ENCODE results near the gene WDR70. TPM values are rescaled to one million over a fixed set of nuclear protein-coding genes. Genes with fewer than 3 reads are reported as not detected.
"Not testable (repeated sequence)": the region's sequence is repeated elsewhere in the genome, so short reads cannot be mapped to it uniquely, and the experiment has no call there.

The WDR70 gene
- total RNA-seq, 4 donors from 2014 or later, result 24.7 to 200 (median 29.9) TPM

DNA sequence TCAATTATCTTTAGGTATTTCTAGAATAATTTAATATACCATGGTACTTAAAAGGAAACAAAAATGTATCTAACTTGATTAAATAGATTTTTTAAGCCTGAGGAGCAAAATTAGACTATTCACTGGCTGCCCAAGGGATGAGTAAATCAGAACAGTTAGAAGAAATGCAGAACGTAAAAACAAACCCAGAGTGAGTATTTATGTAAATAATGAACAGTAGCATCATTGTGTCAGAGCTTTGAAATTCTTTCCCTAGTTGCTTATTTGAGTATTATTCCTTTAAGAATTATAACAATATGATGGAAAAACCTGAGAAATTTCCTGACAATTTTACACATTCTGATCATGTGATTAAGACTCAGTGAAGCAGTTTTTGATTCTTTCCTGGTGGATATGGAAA lies 259.8 kb downstream of the WDR70 start:
- Histone ChIP-seq H3K4me3 (no peak overlapping the region), H3K36me3 (no peaks in the 10 kb centered on the region), H3K4me1 (no peaks in the 10 kb centered on the region), H3K27me3 (no peaks in the 10 kb centered on the region), H3K9me3 (no peaks in the 10 kb centered on the region), H3K27ac (no peak overlapping the region)
- intact Hi-C loops (cut with DNase I; ENCODE audit: low total_unique reads) (no loop called here), in situ Hi-C loops (cut with MboI; ENCODE audit: low pct_ligation_motif_present in 1 of 4, low pct_unique_long_range_greater_than_20kb in 1 of 4, low sequenced_read_pairs in 3 of 4) (no loop called here)
- no peak for TF ChIP-seq POLR2A (IDR thresholded peaks at IDR 0.05)
- no peak for TF ChIP-seq POLR2AphosphoS5 (IDR thresholded peaks at IDR 0.05)
- no peak for TF ChIP-seq EP300 (IDR thresholded peaks at IDR 0.05; ENCODE audit: low read depth)
- TF ChIP-seq, protein P1, sequence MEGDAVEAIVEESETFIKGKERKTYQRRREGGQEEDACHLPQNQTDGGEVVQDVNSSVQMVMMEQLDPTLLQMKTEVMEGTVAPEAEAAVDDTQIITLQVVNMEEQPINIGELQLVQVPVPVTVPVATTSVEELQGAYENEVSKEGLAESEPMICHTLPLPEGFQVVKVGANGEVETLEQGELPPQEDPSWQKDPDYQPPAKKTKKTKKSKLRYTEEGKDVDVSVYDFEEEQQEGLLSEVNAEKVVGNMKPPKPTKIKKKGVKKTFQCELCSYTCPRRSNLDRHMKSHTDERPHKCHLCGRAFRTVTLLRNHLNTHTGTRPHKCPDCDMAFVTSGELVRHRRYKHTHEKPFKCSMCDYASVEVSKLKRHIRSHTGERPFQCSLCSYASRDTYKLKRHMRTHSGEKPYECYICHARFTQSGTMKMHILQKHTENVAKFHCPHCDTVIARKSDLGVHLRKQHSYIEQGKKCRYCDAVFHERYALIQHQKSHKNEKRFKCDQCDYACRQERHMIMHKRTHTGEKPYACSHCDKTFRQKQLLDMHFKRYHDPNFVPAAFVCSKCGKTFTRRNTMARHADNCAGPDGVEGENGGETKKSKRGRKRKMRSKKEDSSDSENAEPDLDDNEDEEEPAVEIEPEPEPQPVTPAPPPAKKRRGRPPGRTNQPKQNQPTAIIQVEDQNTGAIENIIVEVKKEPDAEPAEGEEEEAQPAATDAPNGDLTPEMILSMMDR (IDR thresholded peaks at IDR 0.05), result no peak
- no peak for DNase-seq
- WGBS, 2 donors (ENCODE audit: low coverage in 1 of 2), result 73 to 75% methylated on average over 1 of the region's 1 CpG

DNA sequence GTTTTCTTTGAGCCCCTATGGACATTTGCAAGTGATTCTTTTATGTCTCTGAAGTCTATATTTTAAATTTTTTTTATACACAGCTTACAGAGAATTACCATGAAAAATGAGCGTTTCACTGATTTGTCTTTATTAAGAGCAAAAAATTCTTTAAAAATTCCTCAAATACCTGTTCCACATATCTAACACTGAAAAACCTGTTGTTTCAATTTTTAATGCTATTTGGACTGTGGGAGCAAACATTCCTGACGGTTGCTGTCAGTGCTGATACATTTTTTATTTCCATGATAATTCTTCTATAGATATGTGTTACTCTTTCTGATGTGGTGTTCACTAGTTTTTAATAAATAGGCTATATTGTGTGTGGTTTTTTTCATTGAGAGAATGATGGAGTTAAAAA lies 261.0 kb downstream of the WDR70 start:
- Histone ChIP-seq H3K27me3 (no peaks in the 10 kb centered on the region), H3K27ac (no peak overlapping the region), H3K36me3 (no peaks in the 10 kb centered on the region), H3K4me1 (no peaks in the 10 kb centered on the region), H3K4me3 (no peak overlapping the region), H3K9me3 (peaks cover 0 to 2% of the 10 kb centered on the region in 2 donors)
- TF ChIP-seq, protein P1 (IDR thresholded peaks at IDR 0.05), result no peak
- TF ChIP-seq POLR2AphosphoS5 (IDR thresholded peaks at IDR 0.05) (no peak), EP300 (IDR thresholded peaks at IDR 0.05; ENCODE audit: low read depth) (no peak), POLR2A (IDR thresholded peaks at IDR 0.05) (no peak)
- in situ Hi-C loops (cut with MboI; ENCODE audit: low pct_ligation_motif_present in 1 of 4, low pct_unique_long_range_greater_than_20kb in 1 of 4, low sequenced_read_pairs in 3 of 4) (no loop called here), intact Hi-C loops (cut with DNase I; ENCODE audit: low total_unique reads) (no loop called here)
- DNase-seq, result no peak
- 88 to 93% methylated on average over 2 of the region's 2 CpGs for WGBS, 2 donors (ENCODE audit: low coverage in 1 of 2)

DNA sequence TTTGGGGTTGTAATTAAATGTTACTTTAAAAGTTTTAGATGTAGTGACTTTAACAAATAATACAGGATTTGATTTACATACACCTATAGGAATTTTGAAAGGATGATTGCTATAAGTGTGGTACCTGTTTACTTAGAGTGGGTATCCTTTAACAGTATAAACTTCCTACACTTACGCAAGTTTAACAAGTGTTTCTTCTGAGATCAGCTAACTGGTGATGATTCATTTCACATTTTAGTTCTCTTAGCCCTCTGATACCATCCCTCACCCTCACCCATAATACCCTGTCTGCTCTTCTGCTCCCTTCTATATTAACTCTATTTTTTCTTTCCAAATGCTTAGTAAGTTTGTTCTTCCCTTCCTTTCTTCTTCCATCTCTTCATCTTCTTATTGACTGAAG lies 262.8 kb downstream of the WDR70 start:
- Histone ChIP-seq H3K4me3 (no peak overlapping the region), H3K4me1 (no peaks in the 10 kb centered on the region), H3K36me3 (no peaks in the 10 kb centered on the region), H3K27me3 (no peaks in the 10 kb centered on the region), H3K9me3 (peaks cover 0 to 10% of the 10 kb centered on the region in 2 donors), H3K27ac (no peak overlapping the region)
- 0 to 94% methylated on average over 1 of the region's 1 CpG for WGBS, 2 donors (ENCODE audit: low coverage in 1 of 2)
- TF ChIP-seq POLR2A (IDR thresholded peaks at IDR 0.05) (no peak), EP300 (IDR thresholded peaks at IDR 0.05; ENCODE audit: low read depth) (no peak), POLR2AphosphoS5 (IDR thresholded peaks at IDR 0.05) (no peak)
- TF ChIP-seq, protein P1 (IDR thresholded peaks at IDR 0.05), result no peak
- DNase-seq, result no peak
- in situ Hi-C loops (cut with MboI; ENCODE audit: low pct_ligation_motif_present in 1 of 4, low pct_unique_long_range_greater_than_20kb in 1 of 4, low sequenced_read_pairs in 3 of 4) (no loop called here), intact Hi-C loops (cut with DNase I; ENCODE audit: low total_unique reads) (no loop called here)

DNA sequence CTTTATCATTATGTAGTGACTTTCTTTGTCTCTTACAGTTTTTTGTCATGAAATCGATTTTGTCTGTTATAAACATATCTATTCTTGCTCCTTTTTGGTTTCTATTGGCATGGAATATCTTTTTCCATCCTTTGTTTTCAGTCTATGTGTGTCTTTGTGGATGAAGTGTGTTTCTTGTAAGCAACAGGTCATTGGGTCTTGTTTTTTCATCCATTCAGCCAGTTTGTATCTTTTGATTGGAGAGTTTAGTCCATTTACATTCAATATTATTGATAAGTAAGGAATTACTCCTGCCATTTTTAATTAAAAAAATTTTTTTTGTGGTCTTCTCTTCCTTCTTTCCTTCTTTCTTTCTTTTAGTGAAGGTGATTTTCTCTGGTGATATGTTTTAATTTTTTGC lies 266.6 kb downstream of the WDR70 start:
- DNase-seq, result no peak
- Histone ChIP-seq H3K4me1 (no peaks in the 10 kb centered on the region), H3K4me3 (no peak overlapping the region), H3K27ac (no peak overlapping the region), H3K9me3 (peaks cover 0 to 10% of the 10 kb centered on the region in 2 donors), H3K27me3 (no peaks in the 10 kb centered on the region), H3K36me3 (no peaks in the 10 kb centered on the region)
- 92% methylated on average over 1 of the region's 1 CpG; no CpG with 5 or more reads in 1 of the 2 donors for WGBS, 2 donors (ENCODE audit: low coverage in 1 of 2)
- TF ChIP-seq POLR2A (IDR thresholded peaks at IDR 0.05) (no peak), POLR2AphosphoS5 (IDR thresholded peaks at IDR 0.05) (no peak), EP300 (IDR thresholded peaks at IDR 0.05; ENCODE audit: low read depth) (no peak)
- TF ChIP-seq, protein P1 (IDR thresholded peaks at IDR 0.05), result no peak
- intact Hi-C loops (cut with DNase I; ENCODE audit: low total_unique reads), result no loop called here
- in situ Hi-C loops (cut with MboI; ENCODE audit: low pct_ligation_motif_present in 1 of 4, low pct_unique_long_range_greater_than_20kb in 1 of 4, low sequenced_read_pairs in 3 of 4), result no loop called here

DNA sequence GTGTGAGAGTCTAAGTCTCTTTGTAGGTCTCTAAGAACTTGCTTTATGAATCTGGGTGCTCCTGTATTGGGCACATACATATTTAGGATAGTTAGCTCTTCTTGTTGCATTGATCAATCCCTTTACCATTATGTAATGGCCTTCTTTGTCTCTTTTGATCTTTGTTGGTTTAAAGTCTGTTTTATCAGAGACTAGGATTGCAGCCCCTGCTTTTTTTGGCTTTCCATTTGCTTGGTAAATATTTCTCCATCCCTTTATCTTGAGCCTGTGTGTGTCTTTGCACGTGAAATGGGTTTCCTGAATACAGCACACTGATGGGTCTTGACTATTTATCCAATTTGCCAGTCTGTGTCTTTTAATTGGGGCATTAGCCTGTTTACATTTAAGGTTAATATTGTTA lies 275.4 kb downstream of the WDR70 start:
- intact Hi-C loops (cut with DNase I; ENCODE audit: low total_unique reads); DNase-seq; H3K9me3 ChIP-seq; H3K4me3 ChIP-seq; H3K27me3 ChIP-seq; H3K27ac ChIP-seq; H3K4me1 ChIP-seq; H3K36me3 ChIP-seq; in situ Hi-C loops (cut with MboI; ENCODE audit: low pct_ligation_motif_present in 1 of 4, low pct_unique_long_range_greater_than_20kb in 1 of 4, low sequenced_read_pairs in 3 of 4): not testable (repeated sequence)
- WGBS, 2 donors (ENCODE audit: low coverage in 1 of 2), result 96% methylated on average over 1 of the region's 1 CpG; no CpG with 5 or more reads in 1 of the 2 donors

Data from transverse colon (tissue), 4 donors.